AML-193 (cell line): ENCODE data around the gene DST.
A peak's percentile ranks its signal among the peaks of the same experiment; 100 is the strongest.
"Not testable (repeated sequence)": the region's sequence is repeated elsewhere in the genome, so short reads cannot be mapped to it uniquely, and the experiment has no call there.

ENCODE experiments used
- DNase-seq, 2 experiments: peaks; one replicate each; lab custom pipeline; 2025; lab: John Stamatoyannopoulos, UW

Gene DST

GRCh38 chr6:56515081-56515905, 127.4 kb downstream of the DST start:
- no peak for DNase-seq

- no peak for DNase-seq
Measured at GRCh38 chr6:56514395-56514794, 128.3 kb downstream of the DST start.

- DNase-seq = no peak
Measured at GRCh38 chr6:56513631-56514030, 129.1 kb downstream of the DST start.

GRCh38 chr6:56511591-56511990, 131.1 kb downstream of the DST start:
- DNase-seq = no peak

GRCh38 chr6:56510984-56511531, 131.6 kb downstream of the DST start:
- DNase-seq = no peak

GRCh38 chr6:56509031-56509430, 133.7 kb downstream of the DST start:
- no peak for DNase-seq

- DNase-seq = no peak
Measured at GRCh38 chr6:56507517-56507916, 135.2 kb downstream of the DST start.

- DNase-seq = no peak
Measured at GRCh38 chr6:56505512-56506260, 137.0 kb downstream of the DST start.

- DNase-seq = no peak
Measured at GRCh38 chr6:56501993-56502392, 140.7 kb downstream of the DST start.

- no peak for DNase-seq
Measured at GRCh38 chr6:56499095-56499494, 143.6 kb downstream of the DST start.

- DNase-seq = no peak
Measured at GRCh38 chr6:56497691-56498090, 145.0 kb downstream of the DST start.

- DNase-seq = no peak
Measured at GRCh38 chr6:56497240-56497639, 145.4 kb downstream of the DST start.

- DNase-seq = not testable (repeated sequence)
Measured at GRCh38 chr6:56496650-56497049, 146.0 kb downstream of the DST start.

- DNase-seq = no peak
Measured at GRCh38 chr6:56495654-56496053, 147.0 kb downstream of the DST start.

GRCh38 chr6:56491606-56492328, 150.9 kb downstream of the DST start:
- DNase-seq = no peak

- DNase-seq = no peak
Measured at GRCh38 chr6:56490993-56491392, 151.7 kb downstream of the DST start.

- no peak for DNase-seq
Measured at GRCh38 chr6:56489559-56489958, 153.1 kb downstream of the DST start.

- peak; percentile 3 to 41 for DNase-seq
Measured at GRCh38 chr6:56488281-56488680, 154.4 kb downstream of the DST start.

- DNase-seq = no peak
Measured at GRCh38 chr6:56486681-56487080, 156.0 kb downstream of the DST start.

GRCh38 chr6:56484669-56485068, 158.0 kb downstream of the DST start:
- no peak for DNase-seq

- no peak for DNase-seq
Measured at GRCh38 chr6:56483929-56484328, 158.8 kb downstream of the DST start.

- no peak for DNase-seq
Measured at GRCh38 chr6:56482525-56482924, 160.2 kb downstream of the DST start.
